ENCODE measurements around the gene MRPS26. TPM values are rescaled to one million over a fixed set of nuclear protein-coding genes. Genes with fewer than 3 reads are reported as not detected.
"Not testable (repeated sequence)": the region's sequence is repeated elsewhere in the genome, so short reads cannot be mapped to it uniquely, and the experiment has no call there.

Gene MRPS26
- total RNA-seq, 2 donors from 2014 or later, result 75.8 to 129 TPM

DNA sequence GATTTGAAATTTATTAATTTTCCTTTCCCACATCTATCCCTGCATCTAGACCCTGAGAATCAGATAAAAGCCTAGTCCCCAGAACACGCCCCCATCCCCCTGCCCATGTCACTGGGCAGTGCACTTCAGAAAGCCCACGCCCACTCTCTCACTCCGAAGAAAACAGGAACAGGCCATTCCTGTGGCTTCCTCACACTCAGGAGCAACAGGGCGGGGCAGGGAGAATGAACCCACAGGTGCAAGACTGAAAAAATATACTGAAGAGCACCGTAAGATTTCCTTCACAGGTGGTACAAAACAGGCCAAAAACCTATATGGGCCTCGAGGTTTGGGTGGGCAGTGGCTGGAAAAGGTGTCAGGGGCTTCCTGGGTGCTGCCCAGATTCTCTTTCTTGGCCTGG, 29.0 kb downstream of the MRPS26 start:
- Histone ChIP-seq H3K4me3 (no peak overlapping the region), H3K27ac (no peak overlapping the region), H3K9me3 (no peaks in the 10 kb centered on the region), H3K36me3 (no peaks in the 10 kb centered on the region), H3K27me3 (replicated peaks; ENCODE audit: insufficient read depth) (no peaks in the 10 kb centered on the region), H3K4me1 (replicated peaks) (no peaks in the 10 kb centered on the region)
- intact Hi-C loops (cut with DNase I), result no loop called here
- TF ChIP-seq, protein P1, sequence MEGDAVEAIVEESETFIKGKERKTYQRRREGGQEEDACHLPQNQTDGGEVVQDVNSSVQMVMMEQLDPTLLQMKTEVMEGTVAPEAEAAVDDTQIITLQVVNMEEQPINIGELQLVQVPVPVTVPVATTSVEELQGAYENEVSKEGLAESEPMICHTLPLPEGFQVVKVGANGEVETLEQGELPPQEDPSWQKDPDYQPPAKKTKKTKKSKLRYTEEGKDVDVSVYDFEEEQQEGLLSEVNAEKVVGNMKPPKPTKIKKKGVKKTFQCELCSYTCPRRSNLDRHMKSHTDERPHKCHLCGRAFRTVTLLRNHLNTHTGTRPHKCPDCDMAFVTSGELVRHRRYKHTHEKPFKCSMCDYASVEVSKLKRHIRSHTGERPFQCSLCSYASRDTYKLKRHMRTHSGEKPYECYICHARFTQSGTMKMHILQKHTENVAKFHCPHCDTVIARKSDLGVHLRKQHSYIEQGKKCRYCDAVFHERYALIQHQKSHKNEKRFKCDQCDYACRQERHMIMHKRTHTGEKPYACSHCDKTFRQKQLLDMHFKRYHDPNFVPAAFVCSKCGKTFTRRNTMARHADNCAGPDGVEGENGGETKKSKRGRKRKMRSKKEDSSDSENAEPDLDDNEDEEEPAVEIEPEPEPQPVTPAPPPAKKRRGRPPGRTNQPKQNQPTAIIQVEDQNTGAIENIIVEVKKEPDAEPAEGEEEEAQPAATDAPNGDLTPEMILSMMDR (IDR thresholded peaks at IDR 0.05), result no peak
- no peak for TF ChIP-seq POLR2AphosphoS5 (IDR thresholded peaks at IDR 0.05)
- no peak for TF ChIP-seq POLR2A (IDR thresholded peaks at IDR 0.05)
- DNase-seq (ENCODE audit: low spot score), result no peak
- 47% methylated on average over 6 of the region's 6 CpGs for whole genome bisulfite sequencing

DNA sequence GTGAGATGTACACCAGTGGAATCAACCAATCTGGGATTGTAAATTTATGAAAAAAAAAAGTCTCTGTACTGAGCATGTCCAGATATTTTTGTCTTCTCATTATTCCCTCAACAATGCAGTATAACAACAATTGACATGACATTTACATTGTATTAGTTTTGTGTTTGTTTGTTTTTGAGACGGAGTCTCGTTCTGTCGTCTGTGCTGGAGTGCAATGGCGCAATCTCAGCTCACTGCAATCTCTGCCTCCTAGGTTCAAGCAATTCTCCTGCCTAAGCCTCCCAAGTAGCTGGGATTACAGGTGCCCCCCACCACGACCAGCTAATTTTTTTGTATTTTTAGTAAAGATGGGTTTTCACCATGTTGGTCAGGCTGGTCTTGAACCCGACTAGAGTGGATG, 29.5 kb downstream of the MRPS26 start:
- 67% methylated on average over 6 of the region's 6 CpGs for WGBS
- H3K9me3 ChIP-seq; intact Hi-C loops (cut with DNase I); DNase-seq (ENCODE audit: low spot score); H3K36me3 ChIP-seq; H3K4me3 ChIP-seq; H3K27ac ChIP-seq; H3K27me3 ChIP-seq (replicated peaks; ENCODE audit: insufficient read depth); H3K4me1 ChIP-seq (replicated peaks): not testable (repeated sequence)

DNA sequence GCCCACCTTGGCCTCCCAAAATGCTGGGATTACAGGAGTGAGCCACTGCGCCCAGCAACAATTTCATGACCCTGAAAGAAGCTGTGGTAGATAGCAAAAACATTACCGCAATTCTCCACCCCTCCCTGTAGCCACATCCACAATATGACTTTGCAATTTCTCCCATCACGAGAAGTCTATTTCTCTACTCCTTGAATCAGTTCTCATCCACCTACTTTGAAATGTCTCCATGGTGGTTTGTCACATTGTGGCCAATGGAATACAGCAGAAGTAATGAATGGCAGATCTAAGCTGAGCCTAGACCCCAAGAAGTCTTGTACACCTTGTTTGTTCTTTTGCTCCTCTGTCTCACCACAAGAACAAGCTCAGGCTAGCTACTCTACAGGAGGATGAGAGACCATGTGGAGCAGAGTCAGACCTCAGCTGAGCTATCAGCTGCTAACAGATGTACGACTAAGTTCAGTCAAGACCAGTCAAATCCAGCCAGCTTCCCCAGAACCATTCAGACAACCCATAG, 31.8 kb downstream of the MRPS26 start:
- intact Hi-C loops (cut with DNase I), result no loop called here
- no peaks in the 10 kb centered on the region for H3K4me1 ChIP-seq (replicated peaks)
- H3K27me3 ChIP-seq (replicated peaks; ENCODE audit: insufficient read depth), result no peaks in the 10 kb centered on the region
- H3K9me3 ChIP-seq, result no peaks in the 10 kb centered on the region
- H3K4me3 ChIP-seq, result no peak overlapping the region
- no peak for DNase-seq (ENCODE audit: low spot score)
- H3K36me3 ChIP-seq, result no peaks in the 10 kb centered on the region
- TF ChIP-seq POLR2A (IDR thresholded peaks at IDR 0.05), result no peak
- TF ChIP-seq, protein P1 (IDR thresholded peaks at IDR 0.05), result no peak
- no peak for TF ChIP-seq POLR2AphosphoS5 (IDR thresholded peaks at IDR 0.05)
- WGBS, result 89% methylated on average over 4 of the region's 4 CpGs
- no peak overlapping the region for H3K27ac ChIP-seq

DNA sequence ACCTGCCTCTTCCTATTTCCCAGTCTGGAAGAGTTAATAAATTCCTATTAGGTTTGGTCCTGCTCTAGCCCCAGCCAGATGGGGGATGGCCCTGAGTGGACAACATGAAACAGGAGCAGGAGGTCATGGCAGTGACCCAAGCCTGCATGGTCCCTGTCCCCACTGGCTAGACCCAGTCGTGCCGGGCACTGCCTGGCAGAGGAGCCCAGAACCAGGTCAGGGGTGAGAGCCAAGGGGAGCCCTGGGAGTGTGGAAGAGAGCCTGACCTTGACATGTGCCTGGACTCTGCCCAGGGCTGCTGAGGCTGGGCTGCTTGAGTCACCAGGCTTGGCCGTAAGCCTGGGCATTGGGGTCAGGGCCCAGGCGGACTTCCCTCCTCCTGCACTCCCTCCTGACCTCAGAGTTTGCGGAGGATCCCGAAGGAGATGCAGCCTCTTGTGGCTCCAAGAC, 35.1 kb downstream of the MRPS26 start:
- no peaks in the 10 kb centered on the region for H3K27me3 ChIP-seq (replicated peaks; ENCODE audit: insufficient read depth)
- 58% methylated on average over 6 of the region's 6 CpGs for WGBS

DNA sequence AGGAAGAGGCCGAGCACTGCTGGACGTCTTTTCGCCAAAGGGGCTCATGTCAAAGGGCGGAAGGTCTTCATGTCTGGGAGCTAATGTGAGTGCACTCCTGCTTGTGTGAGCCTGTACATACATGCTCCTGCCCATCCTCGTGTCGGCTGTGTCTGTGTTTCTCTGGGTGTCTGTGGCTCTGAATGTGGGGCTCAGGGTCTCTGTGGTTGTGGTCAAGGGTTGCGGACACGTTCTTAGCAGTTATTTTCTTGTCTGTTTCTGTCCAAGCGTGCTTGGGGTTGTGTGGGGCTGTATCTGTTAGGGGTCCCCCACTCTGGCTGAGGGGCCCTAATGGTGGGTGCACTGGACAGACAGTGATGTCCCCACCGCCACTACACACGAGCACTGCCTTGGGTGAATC, 35.8 kb downstream of the MRPS26 start:
- 89% methylated on average over 11 of the region's 11 CpGs for WGBS
- H3K4me3 ChIP-seq, result no peak overlapping the region
- H3K9me3 ChIP-seq, result no peaks in the 10 kb centered on the region
- H3K27me3 ChIP-seq (replicated peaks; ENCODE audit: insufficient read depth), result no peaks in the 10 kb centered on the region
- DNase-seq (ENCODE audit: low spot score), result no peak
- intact Hi-C loops (cut with DNase I), result no loop called here
- TF ChIP-seq POLR2AphosphoS5 (IDR thresholded peaks at IDR 0.05) (no peak), POLR2A (IDR thresholded peaks at IDR 0.05) (no peak)
- TF ChIP-seq, protein P1 (IDR thresholded peaks at IDR 0.05), result no peak
- no peak overlapping the region for H3K27ac ChIP-seq
- H3K36me3 ChIP-seq, result no peaks in the 10 kb centered on the region
- H3K4me1 ChIP-seq (replicated peaks), result no peaks in the 10 kb centered on the region

More for the DNA sequence above, 35.1 kb downstream of the MRPS26 start:
- intact Hi-C loops (cut with DNase I), result no loop called here
- TF ChIP-seq POLR2A (IDR thresholded peaks at IDR 0.05), result no peak
- TF ChIP-seq, protein P1 (IDR thresholded peaks at IDR 0.05), result no peak
- TF ChIP-seq POLR2AphosphoS5 (IDR thresholded peaks at IDR 0.05), result no peak
- Histone ChIP-seq H3K4me3 (no peak overlapping the region), H3K9me3 (no peaks in the 10 kb centered on the region), H3K4me1 (replicated peaks) (no peaks in the 10 kb centered on the region), H3K36me3 (no peaks in the 10 kb centered on the region), H3K27ac (no peak overlapping the region)
- DNase-seq (ENCODE audit: low spot score), result no peak

All from prostate gland (tissue), 2 donors.